PC-3 (cell line): ENCODE measurements around the gene ISL2. TPM values are rescaled to one million over a fixed set of nuclear protein-coding genes. Genes with fewer than 3 reads are reported as not detected.

Experiments
- ATAC-seq: fragments of 200-7000 bp; cut with Tn5 transposase; 2 replicates; pipeline ENCODE4 v1.9.1; 2020; ENCODE audit warnings: mild to moderate bottlenecking, moderate library complexity
- BruUV-seq: library from RNA; stranded (reverse); fragments of 400-500 nt; replicated peaks from 2 replicates; lab custom pipeline; 2021; lab: Mats Ljungman, UMichigan
- CTCF ChIA-PET: fragments of 300-600 bp; sonication (Branson Sonifier 250); formaldehyde crosslinking; loops from one replicate; lab custom pipeline; 2022; ENCODE audit warnings: antibody characterized with exemption; lab: Charles Lee
- POLR2A ChIA-PET: fragments of 300-600 bp; sonication (Branson Sonifier 250); formaldehyde crosslinking; loops from one replicate; lab custom pipeline; 2022; ENCODE audit warnings: antibody characterized with exemption; ENCODE audit not compliant: unreplicated experiment; lab: Charles Lee
- DNase-seq: peaks from one replicate; pipeline ENCODE4 v3.0.0-alpha.2; 2015
- H2AFZ ChIP-seq: fragments of 300-600 bp; sonication (generic); 2 replicates; pipeline ENCODE4 v1.6.0; 2016; ENCODE audit warnings: antibody characterized with exemption, low read length
- H3F3A ChIP-seq: fragments of 300-600 bp; sonication (generic); one replicate; pipeline ENCODE4 v1.6.0; 2017; ENCODE audit warnings: antibody characterized with exemption, low read length, control low read depth, mild to moderate bottlenecking; ENCODE audit not compliant: unreplicated experiment
- H3K27ac ChIP-seq: fragments of 300-600 bp; sonication (generic); 2 replicates; pipeline ENCODE4 v1.5.1; 2016; ENCODE audit warnings: mild to moderate bottlenecking, low read length
- H3K27me3 ChIP-seq: fragments of 300-600 bp; sonication (generic); 2 replicates; pipeline ENCODE4 v1.6.1; 2016; ENCODE audit warnings: low read length, mixed read lengths
- H3K36me3 ChIP-seq: fragments of 300-600 bp; sonication (generic); 2 replicates; pipeline ENCODE4 v1.6.1; 2016; ENCODE audit warnings: low read depth, mixed run types, low read length, mixed read lengths
- H3K4me1 ChIP-seq: fragments of 300-600 bp; sonication (generic); 2 replicates; pipeline ENCODE4 v1.5.1; 2016; ENCODE audit warnings: low read length; ENCODE audit not compliant: insufficient read depth
- H3K4me2 ChIP-seq: fragments of 300-600 bp; sonication (generic); 2 replicates; pipeline ENCODE4 v1.6.0; 2016; ENCODE audit warnings: low read length
- H3K4me3 ChIP-seq: fragments of 300-600 bp; sonication (generic); 2 replicates; pipeline ENCODE4 v1.5.1; 2016; ENCODE audit warnings: mild to moderate bottlenecking, low read length, mixed read lengths
- H3K79me2 ChIP-seq: fragments of 300-600 bp; sonication (generic); 2 replicates; pipeline ENCODE4 v1.6.1; 2017; ENCODE audit warnings: low read length, mixed read lengths
- H3K9ac ChIP-seq: fragments of 300-600 bp; sonication (generic); 2 replicates; pipeline ENCODE4 v1.6.0; 2016; ENCODE audit warnings: mild to moderate bottlenecking, low read length
- H3K9me2 ChIP-seq: fragments of 300-600 bp; sonication (generic); replicated peaks from 2 replicates; pipeline ENCODE4 v1.6.1; 2016; ENCODE audit warnings: mixed run types, low read length, mixed read lengths
- H3K9me3 ChIP-seq: fragments of 300-600 bp; sonication (generic); 2 replicates; pipeline ENCODE4 v1.6.1; 2016; ENCODE audit warnings: low read length, mixed read lengths
- H4K20me1 ChIP-seq: fragments of 300-600 bp; sonication (generic); 2 replicates; pipeline ENCODE4 v1.6.1; 2016; ENCODE audit warnings: low read length, mixed read lengths
- CTCF ChIP-seq: fragments of 300-600 bp; sonication (generic); conservative IDR thresholded peaks from 2 replicates; pipeline ENCODE4 v1.5.1; 2017; ENCODE audit warnings: antibody characterized with exemption, low read depth, mild to moderate bottlenecking, low read length
- EZH2 ChIP-seq: fragments of 300-600 bp; sonication (generic); IDR thresholded peaks from one replicate; pipeline ENCODE4 v1.6.1; 2017; ENCODE audit warnings: antibody characterized with exemption, mild to moderate bottlenecking, low read length; ENCODE audit not compliant: unreplicated experiment
- EZH2phosphoT487 ChIP-seq: fragments of 300-600 bp; sonication (generic); IDR thresholded peaks from 2 replicates; pipeline ENCODE4 v1.6.1; 2018; ENCODE audit warnings: mild to moderate bottlenecking, antibody characterized with exemption, low read length, borderline replicate concordance
- intact Hi-C: fragments of 100-400 bp; cut with micrococcal nuclease; formaldehyde crosslinking; loops from 2 replicates; pipeline ENCODE4 v1.9.0; 2023
- total RNA-seq: library from RNA; depleted of rRNA; stranded (reverse); fragments of >200 nt; gene quantifications from 2 replicates; pipeline ENCODE4 v1.2.3, GENCODE V29; 2014

The ISL2 gene
- total RNA-seq, 1 experiment from 2014 or later: 3.6 TPM

GRCh38 chr15:76377217-76377616 lies 40.6 kb downstream of the ISL2 start:
- Histone ChIP-seq H3K79me2 (no peaks in the 10 kb centered on the region), H3K4me3 (no peak overlapping the region), H3K4me2 (no peak overlapping the region), H3K9me2 (no peaks in the 10 kb centered on the region), H3K9ac (no peak overlapping the region), H3F3A (no peaks in the 10 kb centered on the region), H4K20me1 (no peaks in the 10 kb centered on the region), H3K27me3 (no peaks in the 10 kb centered on the region), H3K4me1 (no peaks in the 10 kb centered on the region; the same call in 1 of the 2 replicates), H3K36me3 (no peaks in the 10 kb centered on the region), H3K9me3 (no peaks in the 10 kb centered on the region), H3K27ac (no peak overlapping the region), H2AFZ (no peak overlapping the region)
- CTCF ChIA-PET: no interaction called here
- ATAC-seq (no peak), DNase-seq (no peak)
- no peak for TF ChIP-seq EZH2phosphoT487
- no peak for TF ChIP-seq CTCF
- TF ChIP-seq EZH2: no peak
- POLR2A ChIA-PET: no interaction called here
- intact Hi-C loops: no loop called here
- no TSS peak for BruUV-seq

GRCh38 chr15:76377751-76378150 lies 41.2 kb downstream of the ISL2 start:
- ChIA-PET POLR2A (no interaction called here), CTCF (no interaction called here)
- BruUV-seq: no TSS peak
- Histone ChIP-seq H3K27me3 (no peaks in the 10 kb centered on the region), H2AFZ (no peak overlapping the region), H3K27ac (no peak overlapping the region), H3K9me2 (no peaks in the 10 kb centered on the region), H3K9me3 (no peaks in the 10 kb centered on the region), H3K4me2 (no peak overlapping the region), H3K4me3 (no peak overlapping the region), H3K4me1 (no peaks in the 10 kb centered on the region; the same call in 1 of the 2 replicates), H3K79me2 (no peaks in the 10 kb centered on the region), H3K9ac (no peak overlapping the region), H3F3A (no peaks in the 10 kb centered on the region), H4K20me1 (no peaks in the 10 kb centered on the region), H3K36me3 (no peaks in the 10 kb centered on the region)
- intact Hi-C loops: no loop called here
- ATAC-seq (no peak), DNase-seq (no peak)
- TF ChIP-seq EZH2 (no peak), CTCF (no peak), EZH2phosphoT487 (no peak)

GRCh38 chr15:76378691-76379090 lies 42.1 kb downstream of the ISL2 start:
- intact Hi-C loops: no loop called here
- CTCF ChIA-PET: no interaction called here
- Histone ChIP-seq H3K9me3 (no peaks in the 10 kb centered on the region), H3K79me2 (no peaks in the 10 kb centered on the region), H3K4me1 (no peaks in the 10 kb centered on the region; the same call in 1 of the 2 replicates), H3F3A (no peaks in the 10 kb centered on the region), H3K4me2 (no peak overlapping the region), H3K27me3 (no peaks in the 10 kb centered on the region), H4K20me1 (no peaks in the 10 kb centered on the region), H3K9me2 (no peaks in the 10 kb centered on the region), H2AFZ (no peak overlapping the region), H3K9ac (no peak overlapping the region), H3K36me3 (no peaks in the 10 kb centered on the region), H3K27ac (no peak overlapping the region), H3K4me3 (no peak overlapping the region)
- DNase-seq (no peak), ATAC-seq (no peak)
- no peak for TF ChIP-seq EZH2phosphoT487
- TF ChIP-seq CTCF: no peak
- no peak for TF ChIP-seq EZH2
- BruUV-seq: no TSS peak
- POLR2A ChIA-PET: no interaction called here
